ENCODE results near the gene SGTA.

SGTA gene

GRCh38 chr19:2809387-2810140 lies 26.5 kb upstream of the SGTA start:
- no peak for DNase-seq

DNA sequence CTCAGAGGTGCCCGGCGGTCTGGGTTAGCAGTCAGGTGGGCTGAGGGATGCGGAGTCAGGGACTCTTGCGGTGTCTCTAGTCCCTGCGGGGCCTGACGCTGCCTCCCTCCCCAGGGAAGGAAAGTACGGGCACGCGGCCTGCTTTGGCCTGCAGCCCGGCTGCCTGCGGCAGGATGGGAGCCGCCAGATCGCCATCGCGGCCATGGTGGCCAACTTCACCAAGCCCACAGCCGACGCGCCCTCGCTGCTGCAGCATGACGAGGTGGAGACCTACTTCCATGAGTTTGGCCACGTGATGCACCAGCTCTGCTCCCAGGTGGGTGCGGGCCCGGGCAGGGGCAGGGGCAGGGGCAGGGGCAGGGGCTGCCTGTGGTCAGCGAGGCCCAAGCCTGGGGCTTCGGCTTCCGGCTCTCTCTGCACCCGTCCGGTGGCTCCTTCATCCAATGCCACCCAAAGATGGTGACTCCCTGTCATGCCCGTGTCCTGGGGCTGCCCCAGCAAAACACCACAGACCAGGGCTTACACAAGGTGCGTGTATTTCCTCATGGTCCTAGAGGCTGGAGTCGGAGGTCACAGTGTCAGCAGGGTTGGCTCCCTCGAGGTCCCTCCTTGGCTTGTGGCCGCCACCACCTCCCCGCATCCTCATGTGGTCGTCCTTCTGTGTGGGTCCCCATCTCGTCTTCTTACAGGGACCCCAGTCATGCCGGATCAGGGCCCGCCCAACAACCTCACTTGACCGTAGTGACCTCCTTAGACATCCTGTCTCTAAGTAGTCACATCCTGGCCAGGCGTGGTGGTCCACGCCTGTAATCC lies 25.3 kb upstream of the SGTA start:
- DNase-seq, result no peak

DNA sequence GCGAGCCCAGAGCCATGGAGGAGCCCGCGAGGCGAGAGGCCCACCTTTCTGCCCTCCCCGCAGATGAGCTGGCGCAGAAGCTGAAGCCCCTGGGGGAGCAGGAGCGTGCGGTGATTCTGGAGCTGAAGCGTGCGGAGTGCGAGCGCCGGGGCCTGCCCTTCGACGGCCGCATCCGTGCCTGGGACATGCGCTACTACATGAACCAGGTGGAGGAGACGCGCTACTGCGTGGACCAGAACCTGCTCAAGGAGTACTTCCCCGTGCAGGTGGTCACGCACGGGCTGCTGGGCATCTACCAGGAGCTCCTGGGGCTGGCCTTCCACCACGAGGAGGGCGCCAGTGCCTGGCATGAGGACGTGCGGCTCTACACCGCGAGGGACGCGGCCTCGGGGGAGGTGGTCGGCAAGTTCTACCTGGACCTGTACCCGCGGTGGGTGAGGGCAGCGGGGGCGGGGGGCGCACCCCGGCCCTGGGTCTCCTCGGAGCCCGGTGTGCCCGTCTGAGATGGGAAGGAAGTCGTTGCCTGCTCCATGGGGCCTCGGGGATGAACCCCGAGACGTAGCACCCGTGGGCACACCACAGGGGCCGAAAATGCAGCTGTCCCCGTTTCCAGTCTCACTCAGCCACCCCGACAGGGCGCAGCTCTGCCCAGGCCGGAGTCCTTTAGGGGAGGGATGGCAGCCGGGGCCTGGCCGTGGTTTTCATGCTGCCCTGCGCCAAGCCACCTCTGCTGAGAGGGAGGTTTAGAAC lies 24.5 kb upstream of the SGTA start:
- no peak for DNase-seq

DNA sequence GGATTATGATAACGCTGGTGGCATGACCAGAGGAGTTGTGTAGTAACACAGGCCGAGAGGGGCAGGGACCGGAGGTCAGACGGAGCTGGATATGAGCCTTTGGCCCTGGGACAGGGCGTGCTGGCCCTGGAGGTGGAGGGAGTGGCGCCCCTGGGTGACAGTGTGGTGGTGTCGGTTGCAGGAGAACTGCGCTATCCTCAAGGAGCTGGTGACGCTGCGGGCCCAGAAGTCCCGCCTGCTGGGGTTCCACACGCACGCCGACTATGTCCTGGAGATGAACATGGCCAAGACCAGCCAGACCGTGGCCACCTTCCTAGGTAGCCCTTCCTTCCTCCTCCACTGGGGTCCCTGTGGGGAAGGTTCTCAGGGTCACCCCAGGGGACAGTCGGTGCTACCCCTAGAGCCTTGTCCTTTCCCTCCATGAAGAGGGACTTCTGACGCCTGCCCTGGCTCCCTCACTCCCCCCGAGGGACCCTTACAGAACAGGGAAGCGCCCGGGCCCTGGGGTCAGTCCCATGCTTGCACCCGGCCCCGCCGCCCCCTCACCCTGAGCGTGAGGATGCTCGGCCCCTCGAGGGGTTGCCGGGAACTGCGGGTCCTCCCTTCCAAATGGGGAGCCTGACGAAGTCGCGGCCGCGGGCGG lies 23.8 kb upstream of the SGTA start:
- DNase-seq, result no peak

- DNase-seq, result no peak
These were observed 23.0 kb upstream of the SGTA start for GRCh38 chr19:2805991-2806649.

GRCh38 chr19:2805261-2805900 lies 22.3 kb upstream of the SGTA start:
- DNase-seq, result no peak

- no peak for DNase-seq
These were observed 21.3 kb upstream of the SGTA start for GRCh38 chr19:2804156-2805004.

- no peak for DNase-seq
These were observed 20.5 kb upstream of the SGTA start for GRCh38 chr19:2803486-2804155.

DNA sequence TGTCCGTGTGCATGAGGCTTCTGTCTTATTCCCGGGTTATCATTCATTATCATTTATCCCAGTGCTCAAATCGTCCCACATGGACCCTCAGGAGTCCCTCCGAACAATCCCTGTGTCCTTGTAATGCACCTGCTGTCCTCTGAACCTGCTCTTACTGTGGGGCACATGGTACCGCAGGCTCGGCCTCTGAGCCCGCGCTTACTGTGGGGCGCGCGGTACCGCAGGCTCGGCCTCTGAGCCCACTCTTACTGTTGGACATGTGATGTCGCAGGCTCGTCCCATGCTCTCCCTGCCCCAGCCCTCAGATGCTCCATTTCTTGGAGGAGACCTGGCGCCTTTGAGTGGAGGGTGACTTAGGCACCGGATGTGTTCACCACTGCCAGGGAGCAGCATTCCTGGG lies 19.8 kb upstream of the SGTA start:
- DNase-seq, result no peak

GRCh38 chr19:2800506-2800905 lies 17.4 kb upstream of the SGTA start:
- DNase-seq, result no peak

DNA sequence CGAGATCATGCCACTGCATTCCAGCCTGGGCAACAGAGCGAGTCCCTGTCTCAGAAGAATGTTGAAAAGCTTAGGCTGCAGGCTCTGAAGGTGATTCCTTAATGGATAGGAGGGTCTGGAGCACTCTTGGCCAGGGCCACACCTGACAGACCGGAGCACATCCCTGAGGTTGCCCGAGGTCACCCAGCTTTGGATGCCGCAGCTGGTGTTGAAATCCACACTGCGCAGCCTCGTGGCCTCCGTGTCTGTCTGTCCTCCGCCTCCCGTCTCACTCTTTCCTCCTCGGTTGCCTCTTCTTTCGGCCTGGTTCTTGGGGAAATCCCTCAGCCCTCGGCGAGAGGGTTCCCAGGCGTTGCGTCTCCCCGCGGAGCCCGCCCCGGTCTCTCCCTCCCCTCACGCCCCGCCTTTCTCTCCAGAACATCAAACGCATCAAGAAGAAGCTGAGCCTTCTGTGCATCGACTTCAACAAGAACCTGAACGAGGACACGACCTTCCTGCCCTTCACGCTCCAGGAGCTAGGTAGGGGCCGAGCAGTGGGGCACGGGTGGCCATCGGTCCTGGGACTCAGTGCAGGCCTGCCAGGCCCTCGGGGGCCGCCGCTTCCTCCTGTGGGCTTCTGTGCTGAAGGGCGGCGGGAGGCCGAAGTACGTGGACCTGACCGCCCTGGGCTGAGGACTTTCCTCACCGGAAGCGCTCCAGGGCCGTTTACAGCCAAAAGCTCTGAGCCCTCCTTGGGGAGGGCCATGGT lies 16.4 kb upstream of the SGTA start:
- no peak for DNase-seq

- no peak for DNase-seq
These were observed 15.7 kb upstream of the SGTA start for GRCh38 chr19:2798733-2799132.

- DNase-seq, result no peak
These were observed 15.1 kb upstream of the SGTA start for GRCh38 chr19:2798158-2798685.

- DNase-seq, result no peak
These were observed 14.2 kb upstream of the SGTA start for GRCh38 chr19:2797280-2797679.

DNA sequence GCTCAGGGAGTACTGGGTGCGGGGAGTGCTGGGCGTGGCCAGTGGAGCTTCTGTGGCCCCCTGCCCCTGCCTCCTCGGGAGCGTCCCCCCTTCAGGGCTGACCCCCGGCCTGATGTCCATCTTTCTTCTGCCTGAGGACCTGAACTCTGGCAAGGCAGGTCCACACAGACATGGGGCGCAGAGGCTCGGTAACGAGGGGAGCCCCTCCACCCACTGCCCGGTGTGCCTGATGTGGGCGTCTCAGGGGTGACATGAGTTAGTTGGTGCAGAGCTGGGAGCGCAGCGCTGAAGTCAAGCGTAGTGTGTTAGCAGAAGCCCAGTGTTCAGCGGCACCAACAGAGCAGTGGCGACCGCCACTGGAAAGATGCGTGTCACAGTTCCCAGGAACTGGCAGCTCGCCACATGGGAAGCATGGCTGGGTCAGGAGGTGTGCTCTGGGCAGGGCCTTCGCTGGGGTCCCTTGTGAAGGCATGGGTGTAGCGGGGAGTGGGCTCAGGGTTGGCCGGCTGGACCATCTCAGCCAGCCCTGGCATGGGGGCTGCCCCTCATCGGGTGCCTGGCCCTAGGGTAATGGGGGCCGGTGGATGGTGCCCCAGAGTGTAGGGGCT lies 13.7 kb upstream of the SGTA start:
- DNase-seq, result no peak

DNA sequence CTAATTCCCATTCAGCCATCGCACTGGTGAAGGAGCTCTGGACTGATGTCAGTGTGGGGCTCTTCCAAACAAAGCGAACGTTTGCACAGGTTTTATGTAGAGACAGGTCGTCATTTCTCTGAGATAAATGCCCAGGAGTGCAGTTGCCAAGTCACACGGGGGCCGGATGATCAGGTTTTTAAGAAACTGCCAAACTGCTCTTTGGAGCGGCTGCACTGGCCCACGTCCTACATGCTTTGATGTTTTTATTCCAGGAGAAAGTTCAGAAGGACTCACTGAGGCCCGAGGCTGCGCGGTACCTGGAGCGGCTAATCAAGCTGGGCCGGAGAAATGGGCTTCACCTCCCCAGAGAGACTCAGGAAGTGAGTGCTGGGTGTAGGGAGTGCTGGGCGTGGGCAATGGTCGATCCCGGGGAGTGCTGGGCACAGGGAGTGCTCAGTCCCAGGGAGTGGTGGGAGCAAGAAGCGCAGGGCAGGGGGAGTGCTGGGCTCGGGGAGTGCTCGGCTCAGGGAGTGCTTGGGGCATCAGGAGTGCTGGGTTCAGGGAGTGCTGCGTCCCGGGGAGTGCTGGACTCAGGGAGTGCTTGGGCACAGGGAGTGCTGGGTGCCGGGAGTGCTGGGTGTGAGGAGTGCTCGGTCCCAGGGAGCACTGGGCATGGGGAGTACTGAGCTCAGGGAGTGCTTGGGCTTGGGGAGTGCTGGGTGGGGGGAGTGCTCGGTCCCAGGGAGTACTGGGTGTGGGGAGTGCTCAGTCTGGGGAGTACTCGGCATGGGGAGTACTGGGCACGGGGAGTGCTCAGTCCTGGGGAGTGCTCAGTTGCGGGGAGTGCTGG lies 13.0 kb upstream of the SGTA start:
- DNase-seq, result no peak

DNA sequence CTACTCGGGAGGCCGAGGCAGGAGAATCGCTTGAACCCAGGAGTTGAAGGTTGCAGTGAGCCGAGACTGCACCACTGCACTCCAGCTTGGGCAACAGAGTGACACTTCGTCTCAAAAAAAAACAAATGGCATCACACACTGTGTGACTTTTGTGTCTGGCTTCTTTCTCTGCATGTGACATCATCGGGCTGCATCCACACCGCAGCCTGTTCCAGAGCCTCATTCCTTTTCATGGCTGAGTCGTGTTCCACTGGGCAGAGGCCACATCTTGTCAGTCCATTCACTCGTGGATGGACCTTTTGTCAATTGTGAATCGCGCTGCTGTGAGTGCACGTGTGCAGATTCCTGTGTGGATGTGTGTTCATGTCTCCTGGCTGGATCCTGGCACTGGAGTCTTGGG lies 10.5 kb upstream of the SGTA start:
- DNase-seq, result no peak

DNA sequence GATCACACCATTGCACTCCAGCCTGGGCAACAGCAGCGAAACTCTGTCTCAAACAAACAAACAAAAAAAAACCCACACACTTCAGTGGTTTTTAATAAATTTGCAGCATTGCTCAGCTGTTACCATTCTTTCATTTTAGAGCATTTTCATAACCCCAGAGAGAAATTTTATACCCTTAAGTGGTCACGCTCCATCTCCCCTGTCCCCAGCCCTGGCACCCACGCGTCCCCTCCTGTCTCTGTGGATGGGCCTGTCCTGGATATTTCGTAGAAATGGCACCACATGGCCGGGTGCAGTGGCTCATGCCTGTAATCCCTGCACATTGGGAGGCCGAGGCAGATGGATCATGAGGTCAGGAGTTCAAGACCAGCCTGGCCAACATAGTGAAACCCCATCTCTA lies 10.1 kb upstream of the SGTA start:
- DNase-seq, result no peak

All from NCI-H1417 (cell line).